Endometrium (tissue), 2 donors: ENCODE results near the gene TMEM81.

Experiments used
- FAIRE-seq: peaks from 2 replicates; lab custom pipeline; 2012; peaks lifted over from hg19 to GRCh38; lab: Jason Lieb, UNC
- donor health status: control.
- donor health status: control.

The TMEM81 gene

GRCh38 chr1:205058853-205059252 lies 25.4 kb downstream of the TMEM81 start:
- no peak for FAIRE-seq

DNA sequence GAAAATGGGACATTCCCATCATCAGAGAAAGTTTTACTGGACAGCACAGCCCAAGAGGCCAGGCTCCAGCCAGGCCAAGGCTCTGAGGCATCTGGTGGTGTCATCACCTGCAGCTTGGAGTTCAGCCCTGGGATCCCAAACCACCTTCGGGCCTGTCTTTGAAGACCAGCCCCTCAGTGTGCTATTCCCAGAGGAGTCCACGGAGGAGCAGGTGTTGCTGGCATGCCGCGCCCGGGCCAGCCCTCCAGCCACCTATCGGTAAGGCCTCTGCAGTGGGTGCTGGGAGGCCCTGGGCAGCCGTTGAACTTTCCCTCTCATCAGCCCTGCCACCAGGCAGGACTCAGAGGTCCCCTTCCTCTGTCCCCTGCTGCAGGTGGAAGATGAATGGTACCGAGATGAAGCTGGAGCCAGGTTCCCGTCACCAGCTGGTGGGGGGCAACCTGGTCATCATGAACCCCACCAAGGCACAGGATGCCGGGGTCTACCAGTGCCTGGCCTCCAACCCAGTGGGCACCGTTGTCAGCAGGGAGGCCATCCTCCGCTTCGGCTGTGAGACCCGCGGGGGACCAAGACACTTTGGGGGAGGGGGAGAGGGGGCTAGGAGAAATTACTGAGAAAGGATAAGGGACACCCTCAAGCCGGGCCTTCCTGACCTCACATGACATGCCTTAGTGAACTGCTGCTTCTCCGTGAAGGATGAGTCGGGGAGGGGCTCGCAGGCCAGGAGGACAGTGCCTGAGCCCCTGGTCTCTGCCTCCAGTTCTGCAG lies 26.3 kb downstream of the TMEM81 start:
- FAIRE-seq = no peak

GRCh38 chr1:205056956-205057568 lies 27.2 kb downstream of the TMEM81 start:
- no peak for FAIRE-seq

DNA sequence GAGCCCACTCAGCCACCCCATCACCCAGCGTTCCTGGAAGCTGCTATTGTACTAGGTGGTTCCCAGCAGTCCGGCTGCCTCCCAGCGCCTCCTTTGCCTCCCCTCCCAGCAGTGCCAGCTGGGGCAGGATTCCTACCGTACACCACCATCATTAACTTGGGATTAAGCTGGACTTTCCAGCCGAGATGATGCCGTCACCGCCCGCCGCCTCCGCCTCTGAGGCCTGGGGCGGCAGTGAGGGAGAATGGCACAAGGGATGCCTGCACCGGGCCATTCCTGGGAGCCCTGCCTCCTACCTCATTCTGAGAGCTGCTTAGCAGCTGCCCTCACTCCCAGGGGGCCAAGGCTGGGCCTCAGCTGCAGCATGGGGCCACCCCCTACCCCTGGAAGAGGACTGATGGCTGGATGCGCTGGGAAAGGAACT lies 28.1 kb downstream of the TMEM81 start:
- FAIRE-seq = no peak

GRCh38 chr1:205054013-205054412 lies 30.2 kb downstream of the TMEM81 start:
- FAIRE-seq = no peak

GRCh38 chr1:205053296-205053695 lies 31.0 kb downstream of the TMEM81 start:
- FAIRE-seq = no peak

DNA sequence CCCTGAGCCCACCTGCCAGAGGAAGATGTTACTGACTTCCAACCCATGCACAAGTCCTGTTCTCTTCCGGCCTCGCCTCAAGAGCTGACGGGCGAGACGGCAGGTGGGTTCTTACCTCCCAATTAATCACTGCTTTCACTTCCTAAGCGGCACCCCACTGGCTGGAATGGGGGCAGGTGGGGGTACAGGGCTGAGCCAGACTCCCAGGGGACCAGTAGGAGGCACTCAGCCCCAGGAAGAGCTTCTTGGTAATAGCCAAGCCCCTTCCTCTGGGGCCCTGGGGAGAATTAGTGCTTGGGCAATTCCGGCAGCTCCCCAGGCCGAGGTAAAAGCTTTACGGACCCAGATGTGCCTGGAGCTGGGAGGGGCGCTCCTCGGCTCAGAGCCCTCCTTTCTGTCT lies 31.6 kb downstream of the TMEM81 start:
- no peak for FAIRE-seq

DNA sequence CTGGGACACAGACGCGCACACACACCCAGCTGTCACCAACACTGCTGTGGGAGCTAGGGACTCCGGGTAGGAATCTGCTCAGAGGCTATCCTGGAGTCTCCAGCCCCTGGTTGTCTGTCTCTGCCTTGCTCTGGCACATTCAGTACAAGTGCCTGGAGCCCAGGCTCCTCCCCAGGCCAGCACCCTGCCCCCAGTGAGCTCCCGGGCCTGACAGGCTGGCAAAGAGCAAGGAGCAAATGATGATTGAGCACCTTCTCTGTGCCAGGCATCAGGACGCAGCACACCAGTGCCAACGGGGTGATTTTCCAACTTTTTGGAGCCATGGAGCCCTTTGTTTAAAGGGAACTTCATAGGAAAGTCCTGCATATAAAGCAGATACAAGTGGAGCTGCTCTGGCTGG lies 34.8 kb downstream of the TMEM81 start:
- no peak for FAIRE-seq

- no peak for FAIRE-seq
These were observed 35.9 kb downstream of the TMEM81 start for GRCh38 chr1:205048382-205048781.

- no peak for FAIRE-seq
These were observed 36.5 kb downstream of the TMEM81 start for GRCh38 chr1:205047764-205048231.

DNA sequence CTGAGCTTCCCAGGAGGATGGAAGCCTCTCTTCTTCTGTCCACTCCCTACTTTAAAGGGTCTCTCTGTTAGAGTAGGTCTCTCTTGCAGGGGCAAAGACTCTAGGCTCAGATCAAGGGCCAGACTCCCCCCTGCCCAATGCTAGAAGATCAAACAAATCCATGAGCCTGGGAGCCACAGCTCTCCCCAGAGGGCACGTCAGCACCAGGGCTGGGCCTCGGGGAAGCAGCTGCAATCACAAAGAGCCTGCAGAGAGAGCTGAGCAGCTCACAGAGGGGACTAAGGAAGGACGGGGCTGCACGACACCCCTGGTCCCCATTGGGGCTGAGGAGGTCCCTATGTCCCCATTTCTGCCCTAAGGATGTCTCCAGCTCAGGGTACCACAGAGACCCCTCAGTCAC lies 37.4 kb downstream of the TMEM81 start:
- no peak for FAIRE-seq

DNA sequence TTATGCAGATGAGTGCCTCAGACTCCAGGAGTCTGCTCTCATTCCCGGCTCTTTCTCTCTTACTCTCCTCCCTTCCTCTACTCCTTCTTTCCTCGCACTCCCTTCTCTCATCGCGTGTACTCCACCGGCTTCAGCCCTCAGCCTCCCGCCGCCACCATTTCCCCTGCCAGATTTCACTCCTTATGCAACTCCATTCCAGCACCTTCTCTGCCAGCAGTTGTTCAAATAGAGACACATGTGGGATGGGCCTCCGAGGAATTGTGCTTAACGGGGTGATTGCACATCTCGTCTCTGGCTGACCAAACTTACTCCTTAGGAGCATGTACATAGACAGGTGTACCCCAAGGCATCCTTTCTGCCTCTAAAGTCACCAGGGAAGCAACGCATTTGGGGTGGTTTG lies 39.1 kb downstream of the TMEM81 start:
- FAIRE-seq = no peak

GRCh38 chr1:205044741-205045140 lies 39.5 kb downstream of the TMEM81 start:
- FAIRE-seq = no peak

DNA sequence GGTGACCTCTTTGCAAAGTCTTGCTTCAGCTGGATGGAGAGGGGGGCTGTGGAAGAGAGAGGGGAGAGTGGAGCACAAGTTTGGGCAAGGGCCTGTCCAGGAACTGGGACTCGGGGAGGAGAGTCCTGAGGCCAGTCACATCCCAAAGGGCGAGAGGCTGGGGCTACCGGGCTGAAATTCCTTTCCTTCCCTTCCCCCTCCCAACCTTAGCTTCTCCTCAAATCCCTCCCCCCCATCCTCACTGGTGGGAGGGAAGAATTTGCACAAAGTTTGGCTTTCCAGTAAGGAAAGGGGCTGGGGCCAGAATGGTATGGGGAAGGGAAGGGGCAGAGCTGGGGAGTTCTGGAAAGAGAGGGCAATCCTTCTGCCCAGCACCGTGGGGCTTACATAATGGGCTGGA lies 40.4 kb downstream of the TMEM81 start:
- no peak for FAIRE-seq

- no peak for FAIRE-seq
These were observed 41.1 kb downstream of the TMEM81 start, which contains the start of gene CNTN2 for GRCh38 chr1:205042911-205043806. TSS of gene CNTN2 (plus strand) at chr1:205043212. CDS start at chr1:205053186, 9,974 bp downstream.

DNA sequence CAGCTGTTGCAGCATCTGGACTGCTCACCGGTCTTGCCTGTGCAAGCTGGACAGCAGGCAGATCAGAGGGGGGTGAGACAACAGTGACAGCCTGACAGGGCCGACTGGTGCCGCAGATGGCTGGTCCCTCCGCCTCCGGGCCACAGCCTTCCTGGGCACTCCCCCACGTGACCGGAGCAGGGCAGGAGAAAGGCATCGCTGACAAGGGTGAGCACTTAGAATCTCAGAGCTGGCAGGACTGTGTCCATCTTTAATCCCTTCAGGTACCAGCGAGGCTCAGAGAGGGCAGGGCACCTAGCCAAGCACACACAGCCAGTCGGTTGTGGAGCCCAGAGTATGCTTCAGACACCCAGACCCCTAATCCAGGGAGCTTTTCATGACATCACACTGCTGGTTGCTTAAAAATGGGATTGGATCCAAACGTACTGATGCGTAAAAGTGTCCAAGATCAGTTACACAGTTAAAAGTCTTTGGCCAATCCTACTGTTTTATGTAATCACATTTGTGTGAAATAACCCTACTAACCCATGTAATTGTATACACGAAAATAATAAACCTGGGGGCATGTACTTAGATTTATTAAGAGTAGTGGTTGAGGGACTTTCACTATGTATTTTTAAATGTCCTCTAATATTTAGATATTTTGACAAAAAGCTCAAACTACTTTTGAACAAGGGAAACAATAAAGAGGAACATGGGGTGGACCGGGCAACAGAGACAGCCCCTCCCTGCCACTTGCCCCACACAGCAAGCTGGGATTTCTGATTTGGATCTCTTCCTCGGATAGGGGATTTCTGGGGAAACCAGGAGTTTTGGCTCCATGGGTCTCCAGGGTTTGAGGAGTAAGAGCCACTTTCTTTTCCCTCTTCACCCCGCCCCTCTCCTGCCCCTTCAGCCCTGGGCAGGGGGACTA lies 42.0 kb downstream of the TMEM81 start:
- FAIRE-seq = no peak

- FAIRE-seq = no peak
These were observed 43.1 kb downstream of the TMEM81 start for GRCh38 chr1:205041001-205041715.

DNA sequence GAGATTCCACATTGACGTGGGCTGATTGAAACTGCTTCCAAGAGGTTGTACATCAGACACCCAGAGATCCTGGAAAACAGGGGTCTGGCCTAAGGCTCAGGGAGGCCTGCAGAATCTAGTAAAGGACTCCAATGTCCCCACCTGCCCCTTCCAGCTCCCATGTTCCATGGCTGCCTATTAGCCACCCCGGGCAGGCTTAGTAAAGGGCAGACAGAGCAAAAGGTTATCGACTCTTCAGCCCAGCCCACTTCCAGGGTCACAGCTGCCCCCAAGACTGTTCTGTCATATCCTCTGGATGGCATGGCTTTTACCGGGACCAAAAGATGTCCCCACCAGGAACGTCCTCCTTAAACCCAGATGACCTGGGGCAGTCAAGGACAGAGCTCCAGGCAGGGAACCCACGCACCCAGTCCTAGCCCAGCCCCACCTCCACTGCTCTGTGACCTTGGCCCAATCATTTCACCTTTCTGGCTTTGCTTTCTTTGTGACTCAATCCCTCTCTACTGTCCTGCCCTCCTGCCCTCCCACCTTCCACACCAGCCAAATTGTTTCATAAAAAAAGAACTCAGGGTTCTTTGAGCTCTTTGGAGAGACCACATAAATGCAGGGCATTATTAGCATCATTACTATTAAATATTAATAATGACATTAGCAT lies 46.0 kb downstream of the TMEM81 start:
- no peak for FAIRE-seq

- no peak for FAIRE-seq
These were observed 46.7 kb downstream of the TMEM81 start for GRCh38 chr1:205037539-205037938.
